Measurements from ENCODE around the gene CORO6.

GRCh38 chr17:29650396-29650795 is 27.7 kb upstream of the CORO6 start:
- TF ChIP-seq CTCF (IDR thresholded peaks at IDR 0.05) = no peak
- TF ChIP-seq POLR2A (IDR thresholded peaks at IDR 0.05) = no peak
